ENCODE results near the gene ESF1. TPM values are rescaled to one million over a fixed set of nuclear protein-coding genes. Genes with fewer than 3 reads are reported as not detected.

Gene ESF1
- total and polyA plus RNA-seq, 8 donors, result 4.7 to 22.0 (median 8.4) TPM

GRCh38 chr20:13671512-13671911 is 113.2 kb downstream of the ESF1 start:
- 57 to 80% (median 76%) methylated on average over 2 of the region's 2 CpGs for WGBS, 5 donors
- H3K9me3 ChIP-seq, result no peaks in the 10 kb centered on the region
- intact Hi-C loops (cut with DNase I; ENCODE audit: low total_unique reads), result no loop called here

GRCh38 chr20:13670160-13670559 is 114.6 kb downstream of the ESF1 start:
- Histone ChIP-seq H3K4me3 (no peak overlapping the region), H3K27me3 (no peaks in the 10 kb centered on the region), H3K36me3 (no peaks in the 10 kb centered on the region), H3K9me3 (no peaks in the 10 kb centered on the region), H3K27ac (no peak overlapping the region), H3K4me1 (no peaks in the 10 kb centered on the region)
- TF ChIP-seq CTCF (IDR thresholded peaks at IDR 0.05) (no peak), POLR2A (IDR thresholded peaks at IDR 0.05) (no peak), POLR2AphosphoS5 (IDR thresholded peaks at IDR 0.05) (no peak), EP300 (IDR thresholded peaks at IDR 0.05) (no peak)
- intact Hi-C loops (cut with DNase I; ENCODE audit: low total_unique reads), result no loop called here
- no peak for DNase-seq

More at GRCh38 chr20:13671512-13671911, 113.2 kb downstream of the ESF1 start:
- Histone ChIP-seq H3K27me3 (no peaks in the 10 kb centered on the region), H3K4me1 (no peaks in the 10 kb centered on the region), H3K27ac (peak overlapping the region in 2 of 5 donors; percentile 2 to 12), H3K4me3 (no peak overlapping the region), H3K36me3 (no peaks in the 10 kb centered on the region)
- TF ChIP-seq CTCF (IDR thresholded peaks at IDR 0.05), result no peak
- no peak for TF ChIP-seq EP300 (IDR thresholded peaks at IDR 0.05)
- no peak for TF ChIP-seq POLR2AphosphoS5 (IDR thresholded peaks at IDR 0.05)
- no peak for TF ChIP-seq POLR2A (IDR thresholded peaks at IDR 0.05)
- DNase-seq, result no peak

- Histone ChIP-seq H3K27ac (no peak overlapping the region), H3K4me1 (peaks cover 0 to 10% (median 0%) of the 10 kb centered on the region in 4 donors), H3K27me3 (no peaks in the 10 kb centered on the region), H3K9me3 (no peaks in the 10 kb centered on the region), H3K4me3 (no peak overlapping the region), H3K36me3 (no peaks in the 10 kb centered on the region)
- 66 to 81% (median 71%) methylated on average over 7 of the region's 7 CpGs for WGBS, 5 donors
- no peak for TF ChIP-seq POLR2AphosphoS5 (IDR thresholded peaks at IDR 0.05)
- no peak for TF ChIP-seq POLR2A (IDR thresholded peaks at IDR 0.05)
- no peak for TF ChIP-seq CTCF (IDR thresholded peaks at IDR 0.05)
- no peak for TF ChIP-seq EP300 (IDR thresholded peaks at IDR 0.05)
- intact Hi-C loops (cut with DNase I; ENCODE audit: low total_unique reads), result no loop called here
- no peak for DNase-seq
Measured at GRCh38 chr20:13665709-13666395, 118.9 kb downstream of the ESF1 start.

Other genes starting within 250 kb of the ESF1 start
- 10 to 100 TPM in 2 of 5 donors, 1 to 10 TPM in 3; 2.9 to 33.8 (median 9.3) TPM for gene TASP1, start 146.0 kb downstream of the ESF1 start, total RNA-seq
- gene TASP1, start 146.0 kb downstream of the ESF1 start, polyA plus RNA-seq, result 1 to 10 TPM; 4.2 to 4.8 (median 4.3) TPM
- gene NDUFAF5, start 109 bp upstream of the ESF1 start, total RNA-seq, result 10 to 100 TPM in 3 of 5 donors, 1 to 10 TPM in 2; 2.3 to 51.8 (median 26.1) TPM
- 10 to 100 TPM; 22.9 to 28.3 (median 23.9) TPM for gene NDUFAF5, start 109 bp upstream of the ESF1 start, polyA plus RNA-seq
- 1 to 10 TPM in 1 of 5 donors, not detected in 4; 2.2 TPM for gene SEL1L2, start 205.7 kb upstream of the ESF1 start, total RNA-seq
- not detected for gene SEL1L2, start 205.7 kb upstream of the ESF1 start, polyA plus RNA-seq
- 10 to 100 TPM in 4 of 5 donors, not detected in 1; 10.9 to 31.3 (median 25.3) TPM for gene MACROD2, start 210.6 kb upstream of the ESF1 start, total RNA-seq
- 1 to 10 TPM in 1 of 3 donors, under 1 TPM in 2; 0.78 to 2.1 (median 1.00) TPM for gene MACROD2, start 210.6 kb upstream of the ESF1 start, polyA plus RNA-seq

Data from stomach (tissue), 9 donors.